Activated CD8-positive, alpha-beta T cell treated with anti-CD3 and anti-CD28 coated beads, Interleukin-2, amount 10 ng/mL, durations not matched to agents 7 days and 5 days (primary cell): ENCODE data around the gene ATXN1. TPM values are rescaled to one million over a fixed set of nuclear protein-coding genes. Genes with fewer than 3 reads are reported as not detected.
A peak's percentile ranks its signal among the peaks of the same experiment; 100 is the strongest.
"Not testable (repeated sequence)": the region's sequence is repeated elsewhere in the genome, so short reads cannot be mapped to it uniquely, and the experiment has no call there.

Source experiments
- ATAC-seq: fragments of 150-1000 bp; cut with Tn5 transposase; one replicate; pipeline ENCODE4 v1.10.0; 2021; ENCODE audit warnings: moderate library complexity
- CTCF ChIA-PET: fragments of 350-600 bp; sonication (Branson Sonifier 250); formaldehyde crosslinking; loops from one replicate; lab custom pipeline; 2021; ENCODE audit warnings: antibody characterized with exemption; lab: Charles Lee
- POLR2A ChIA-PET: fragments of 350-600 bp; sonication (Branson Sonifier 250); formaldehyde crosslinking; loops from one replicate; lab custom pipeline; 2021; ENCODE audit warnings: antibody characterized with exemption; lab: Charles Lee
- DNase-seq: peaks from one replicate; pipeline ENCODE4 v3.0.0-alpha.2; 2020
- H3K27ac Mint-ChIP-seq: one replicate; pipeline ENCODE4 v1.8.0; 2021; ENCODE audit warnings: mild to moderate bottlenecking, mixed read lengths
- H3K27me3 Mint-ChIP-seq: one replicate; pipeline ENCODE4 v1.8.0; 2021; ENCODE audit warnings: low read depth, mixed read lengths
- H3K36me3 Mint-ChIP-seq: one replicate; pipeline ENCODE4 v1.8.0; 2021; ENCODE audit warnings: low read depth, mixed read lengths
- H3K4me1 Mint-ChIP-seq: one replicate; pipeline ENCODE4 v1.8.0; 2021; ENCODE audit warnings: low read depth, mixed read lengths
- H3K4me3 Mint-ChIP-seq: one replicate; pipeline ENCODE4 v1.8.0; 2021; ENCODE audit warnings: mild to moderate bottlenecking, mixed read lengths
- H3K9me3 Mint-ChIP-seq: one replicate; pipeline ENCODE4 v1.8.0; 2022; ENCODE audit warnings: mixed read lengths; ENCODE audit not compliant: insufficient read depth
- total RNA-seq, 2 experiments: library from RNA; stranded (reverse); gene quantifications; one replicate each; pipeline ENCODE4 v1.2.3, GENCODE V29; 2021

The ATXN1 gene
- total RNA-seq, 2 experiments from 2014 or later, result 36.7 to 42.9 TPM

- POLR2A ChIA-PET, result interaction anchor here (1.0 kb wide), 1 partner anchor 16 kb away, joined by 4 read pairs; no protein-coding TSS in a partner anchor
- CTCF ChIA-PET, result interaction anchor here (1.3 kb wide), 1 partner anchor 14 kb away, joined by 4 read pairs; no protein-coding TSS in a partner anchor
- H3K4me1 Mint-ChIP-seq, result peaks cover 39% of the 10 kb centered on the region
- ATAC-seq (no peak), DNase-seq (no peak)
- no peak overlapping the region for H3K4me3 Mint-ChIP-seq
- H3K36me3 Mint-ChIP-seq, result peaks cover 35% of the 10 kb centered on the region
- no peaks in the 10 kb centered on the region for H3K27me3 Mint-ChIP-seq
- no peaks in the 10 kb centered on the region for H3K9me3 Mint-ChIP-seq
- H3K27ac Mint-ChIP-seq, result no peak overlapping the region
Measured at GRCh38 chr6:16635291-16635809, 125.9 kb downstream of the ATXN1 start.

DNA sequence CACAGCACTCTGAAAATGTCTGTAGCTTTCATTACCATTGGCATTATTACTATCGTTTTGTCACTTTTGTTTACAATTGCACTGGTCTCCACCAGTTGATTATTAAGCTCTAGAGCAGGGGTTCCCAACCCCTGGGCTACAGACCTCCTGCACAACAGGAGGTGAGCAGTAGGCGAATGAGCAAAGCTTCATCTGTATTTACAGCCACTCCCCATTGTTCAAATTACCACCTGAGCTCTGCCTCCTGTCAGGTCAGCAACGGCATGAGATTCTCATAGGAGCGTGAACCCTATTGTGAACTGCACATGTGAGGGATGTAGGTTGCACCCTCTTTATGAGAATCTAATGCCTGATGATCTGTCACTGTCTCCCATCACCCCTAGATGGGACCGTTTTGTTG lies 126.4 kb downstream of the ATXN1 start:
- Mint-ChIP-seq H3K27me3 (no peaks in the 10 kb centered on the region), H3K27ac (peak overlapping the region; percentile 48), H3K4me3 (no peak overlapping the region), H3K36me3 (peaks cover 38% of the 10 kb centered on the region), H3K9me3 (no peaks in the 10 kb centered on the region), H3K4me1 (peaks cover 39% of the 10 kb centered on the region)
- POLR2A ChIA-PET, result interaction anchor here (1.0 kb wide), 1 partner anchor 17 kb away, joined by 4 read pairs; no protein-coding TSS in a partner anchor
- CTCF ChIA-PET, result interaction anchor here (0.6 to 1.4 kb wide), 3 partner anchors 15 to 133 kb away, joined by 3 to 4 read pairs (median 3); no protein-coding TSS in a partner anchor
- no peak for DNase-seq
- no peak for ATAC-seq

GRCh38 chr6:16633961-16634360 lies 127.3 kb downstream of the ATXN1 start:
- ChIA-PET POLR2A (no interaction called here), CTCF (interaction anchor here (0.6 to 1.4 kb wide), 5 partner anchors 14 to 134 kb away, joined by 3 to 4 read pairs (median 3); no protein-coding TSS in a partner anchor)
- Mint-ChIP-seq H3K4me3 (no peak overlapping the region), H3K36me3 (peaks cover 33% of the 10 kb centered on the region), H3K4me1 (peaks cover 39% of the 10 kb centered on the region), H3K9me3 (no peaks in the 10 kb centered on the region), H3K27ac (peak overlapping the region; percentile 24), H3K27me3 (no peaks in the 10 kb centered on the region)
- DNase-seq, result no peak
- ATAC-seq, result no peak

DNA sequence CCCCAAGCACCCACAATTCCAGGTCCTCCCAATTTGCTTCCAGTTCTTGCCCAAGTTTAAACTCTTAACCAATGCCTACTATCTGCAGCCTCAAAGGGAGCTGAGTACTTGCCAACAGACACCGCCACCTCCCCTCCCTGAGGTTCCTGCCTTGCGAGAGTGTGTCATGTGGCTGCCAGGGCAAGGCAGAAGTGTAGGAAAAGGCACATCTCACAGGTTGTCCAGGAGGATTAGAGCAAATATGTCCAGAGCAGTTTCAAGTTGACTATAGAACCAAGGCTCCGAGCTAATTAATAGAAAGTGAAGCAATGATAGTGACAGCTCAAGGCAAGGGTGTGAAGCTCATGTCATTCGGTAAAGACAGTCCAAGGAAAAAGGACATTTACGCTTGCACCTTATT lies 127.8 kb downstream of the ATXN1 start:
- no peak for ATAC-seq
- Mint-ChIP-seq H3K4me1 (peaks cover 39% of the 10 kb centered on the region), H3K27ac (peak overlapping the region; percentile 40), H3K27me3 (no peaks in the 10 kb centered on the region), H3K9me3 (no peaks in the 10 kb centered on the region), H3K36me3 (peaks cover 34% of the 10 kb centered on the region), H3K4me3 (no peak overlapping the region)
- DNase-seq, result no peak
- ChIA-PET POLR2A (no interaction called here), CTCF (interaction anchor here (1.2 to 1.4 kb wide), 4 partner anchors 14 to 134 kb away, joined by 3 to 4 read pairs (median 4); no protein-coding TSS in a partner anchor)

- H3K27ac Mint-ChIP-seq, result no peak overlapping the region
- no peaks in the 10 kb centered on the region for H3K27me3 Mint-ChIP-seq
- POLR2A ChIA-PET, result interaction anchor here (1.2 kb wide), 1 partner anchor 12 kb away, joined by 3 read pairs; no protein-coding TSS in a partner anchor
- H3K9me3 Mint-ChIP-seq, result no peaks in the 10 kb centered on the region
- peaks cover 34% of the 10 kb centered on the region for H3K36me3 Mint-ChIP-seq
- DNase-seq, result no peak
- CTCF ChIA-PET, result interaction anchor here (0.8 kb wide), 1 partner anchor 38 kb away, joined by 3 read pairs; no protein-coding TSS in a partner anchor
- H3K4me3 Mint-ChIP-seq, result no peak overlapping the region
- peaks cover 39% of the 10 kb centered on the region for H3K4me1 Mint-ChIP-seq
- ATAC-seq, result no peak
Measured at GRCh38 chr6:16632101-16632500, 129.2 kb downstream of the ATXN1 start.

- DNase-seq (no peak), ATAC-seq (no peak)
- ChIA-PET CTCF (no interaction called here), POLR2A (no interaction called here)
- Mint-ChIP-seq H3K4me1 (peaks cover 23% of the 10 kb centered on the region), H3K27me3 (no peaks in the 10 kb centered on the region), H3K27ac (no peak overlapping the region), H3K9me3 (no peaks in the 10 kb centered on the region), H3K4me3 (no peak overlapping the region), H3K36me3 (peaks cover 30% of the 10 kb centered on the region)
Measured at GRCh38 chr6:16630026-16630643, 131.1 kb downstream of the ATXN1 start.

DNA sequence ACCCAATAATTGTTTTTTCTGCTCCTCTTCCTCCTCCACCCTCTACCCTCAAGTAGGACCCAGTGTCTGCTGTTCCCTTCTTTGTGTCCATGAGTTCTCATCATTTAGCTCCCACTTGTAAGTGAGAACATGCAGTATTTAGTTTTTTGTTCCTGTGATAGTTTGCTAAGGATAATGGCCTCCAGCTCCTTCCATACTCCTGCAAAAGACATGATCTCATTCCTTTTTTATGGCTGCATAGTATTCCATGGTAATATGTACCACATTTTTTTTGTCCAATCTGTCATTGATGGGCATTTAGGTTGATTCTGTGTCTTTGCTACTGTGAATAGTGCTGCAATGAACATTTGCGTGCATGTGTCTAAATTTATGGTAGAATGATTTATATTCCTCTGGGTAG lies 132.7 kb downstream of the ATXN1 start:
- ATAC-seq, DNase-seq, H3K27me3 Mint-ChIP-seq, H3K27ac Mint-ChIP-seq, H3K4me3 Mint-ChIP-seq, H3K9me3 Mint-ChIP-seq: not testable (repeated sequence)
- Mint-ChIP-seq H3K36me3 (peaks cover 31% of the 10 kb centered on the region), H3K4me1 (peaks cover 11% of the 10 kb centered on the region)
- POLR2A ChIA-PET, result interaction anchor here (0.8 kb wide), 1 partner anchor 23 kb away, joined by 3 read pairs; no protein-coding TSS in a partner anchor
- CTCF ChIA-PET, result interaction anchor here (0.7 to 1.4 kb wide), 2 partner anchors 39 to 116 kb away, joined by 3 to 4 read pairs; no protein-coding TSS in a partner anchor

GRCh38 chr6:16626650-16627049 lies 134.6 kb downstream of the ATXN1 start:
- Mint-ChIP-seq H3K27me3 (no peaks in the 10 kb centered on the region), H3K36me3 (peaks cover 29% of the 10 kb centered on the region), H3K27ac (no peak overlapping the region), H3K4me1 (peaks cover 17% of the 10 kb centered on the region), H3K9me3 (no peaks in the 10 kb centered on the region), H3K4me3 (no peak overlapping the region)
- ATAC-seq (no peak), DNase-seq (no peak)
- CTCF ChIA-PET, result interaction anchor here (1.0 kb wide), 1 partner anchor 32 kb away, joined by 3 read pairs; no protein-coding TSS in a partner anchor
- POLR2A ChIA-PET, result no interaction called here

- POLR2A ChIA-PET, result no interaction called here
- Mint-ChIP-seq H3K4me1 (peaks cover 26% of the 10 kb centered on the region), H3K27me3 (no peaks in the 10 kb centered on the region), H3K27ac (no peak overlapping the region), H3K4me3 (no peak overlapping the region), H3K36me3 (peaks cover 22% of the 10 kb centered on the region), H3K9me3 (no peaks in the 10 kb centered on the region)
- CTCF ChIA-PET, result interaction anchor here (0.8 to 1.2 kb wide), 4 partner anchors 17 to 138 kb away, joined by 3 read pairs; partner anchors contain the start of gene ATXN1
- no peak for DNase-seq
- ATAC-seq, result no peak
Measured at GRCh38 chr6:16625291-16626265, 135.7 kb downstream of the ATXN1 start.

GRCh38 chr6:16624636-16625290 lies 136.5 kb downstream of the ATXN1 start:
- H3K27ac Mint-ChIP-seq, result no peak overlapping the region
- H3K4me3 Mint-ChIP-seq, result no peak overlapping the region
- DNase-seq, result no peak
- ATAC-seq, result no peak
- ChIA-PET CTCF (interaction anchor here (1.2 kb wide), 1 partner anchor 139 kb away, joined by 3 read pairs; no protein-coding TSS in a partner anchor), POLR2A (no interaction called here)
- no peaks in the 10 kb centered on the region for H3K27me3 Mint-ChIP-seq
- H3K9me3 Mint-ChIP-seq, result no peaks in the 10 kb centered on the region
- H3K4me1 Mint-ChIP-seq, result peaks cover 33% of the 10 kb centered on the region
- H3K36me3 Mint-ChIP-seq, result peaks cover 14% of the 10 kb centered on the region

DNA sequence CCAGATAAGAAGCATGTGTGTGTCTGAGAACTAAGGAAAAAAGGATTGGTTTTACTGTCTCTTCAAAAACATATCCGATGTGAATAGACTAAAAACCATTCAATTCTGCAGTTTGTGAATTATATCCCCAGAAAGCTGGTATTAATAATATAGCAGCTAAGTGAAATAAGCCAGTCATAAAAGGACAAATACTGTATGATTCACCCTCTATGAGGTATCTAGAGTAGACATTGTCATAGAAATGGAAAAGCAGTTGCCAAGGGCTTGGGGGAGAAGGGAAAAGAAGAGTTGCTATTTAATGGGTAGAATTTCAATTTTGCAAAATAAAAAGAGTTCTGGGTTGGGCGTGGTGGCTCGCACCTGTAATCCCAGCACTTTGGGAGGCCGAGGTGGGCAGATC lies 137.5 kb downstream of the ATXN1 start:
- ATAC-seq, result no peak
- Mint-ChIP-seq H3K9me3 (no peaks in the 10 kb centered on the region), H3K27me3 (no peaks in the 10 kb centered on the region), H3K27ac (no peak overlapping the region), H3K36me3 (peaks cover 10% of the 10 kb centered on the region), H3K4me3 (no peak overlapping the region), H3K4me1 (peaks cover 38% of the 10 kb centered on the region)
- DNase-seq, result no peak
- POLR2A ChIA-PET, result no interaction called here
- CTCF ChIA-PET, result interaction anchor here (0.8 kb wide), 1 partner anchor 56 kb away, joined by 3 read pairs; no protein-coding TSS in a partner anchor
